NCI-H146 treated with DMSO at 0.1 percent for 48 hours (cell line): ENCODE data around the gene CARD10.
A peak's percentile ranks its signal among the peaks of the same experiment; 100 is the strongest.

Source experiments
- DNase-seq: peaks from one replicate; lab custom pipeline; 2025; ENCODE audit not compliant: unreplicated experiment; lab: John Stamatoyannopoulos, UW

Gene CARD10

DNA sequence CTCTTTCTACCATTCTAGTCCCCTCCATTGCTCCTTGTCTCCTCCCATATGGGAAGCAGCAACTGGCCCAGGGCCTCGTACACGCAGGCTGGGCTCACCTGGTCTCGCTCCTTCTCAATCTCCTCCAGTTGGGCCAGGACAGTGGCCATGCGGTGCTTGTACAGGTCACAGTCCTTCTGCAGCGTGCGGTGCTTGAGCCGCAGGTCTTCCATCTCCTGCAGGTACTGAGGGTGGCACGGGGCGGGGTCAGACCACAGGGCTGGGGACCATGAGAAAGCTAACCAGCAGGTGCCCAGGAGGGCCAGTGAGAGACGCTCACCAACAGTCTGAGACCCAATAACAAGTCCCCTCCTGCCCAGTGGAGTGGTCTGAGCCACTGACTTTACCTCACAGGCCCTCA lies 11.5 kb downstream of the CARD10 start:
- no peak for DNase-seq

DNA sequence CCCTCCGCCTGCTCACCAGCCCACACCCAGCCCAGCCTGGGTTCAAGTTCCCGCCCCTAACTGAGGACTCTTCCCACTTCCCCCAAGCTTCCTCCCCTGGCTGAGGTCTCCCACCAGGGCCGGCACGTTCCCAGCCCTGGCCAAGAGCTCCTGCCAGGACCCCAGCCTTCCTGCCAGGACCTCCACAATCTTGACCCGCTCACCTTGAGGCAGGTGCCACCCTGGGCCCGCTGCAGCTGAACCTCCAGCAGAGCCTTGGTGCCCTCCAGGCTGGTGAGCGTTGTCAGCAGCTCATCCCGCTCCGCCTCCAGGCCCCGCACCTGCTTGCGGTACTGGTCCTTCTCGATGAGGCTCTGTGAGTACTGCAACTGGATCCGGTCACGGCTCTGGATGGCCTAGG lies 13.2 kb downstream of the CARD10 start:
- DNase-seq = no peak

DNA sequence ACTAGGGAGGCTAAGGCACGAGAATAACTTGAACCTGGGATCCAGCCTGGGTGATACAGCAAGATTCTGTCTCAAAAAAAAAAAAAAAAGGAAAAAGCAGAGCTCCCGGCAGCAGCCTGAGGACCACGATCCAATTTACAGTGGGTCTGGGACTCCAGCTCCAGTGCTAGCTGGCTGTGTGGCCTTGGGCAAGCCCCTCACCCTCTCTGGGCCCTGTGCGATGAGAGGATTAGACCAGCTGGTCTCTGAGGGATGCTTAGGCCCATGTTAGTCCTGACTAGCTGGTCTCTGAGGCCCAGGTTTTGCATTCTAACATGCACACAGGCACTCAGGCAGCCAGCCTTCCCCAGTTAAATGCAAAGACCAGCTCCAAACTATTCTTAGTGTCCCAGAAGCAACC lies 13.7 kb downstream of the CARD10 start:
- DNase-seq = no peak

GRCh38 chr22:37504964-37505363 lies 14.3 kb downstream of the CARD10 start:
- DNase-seq = no peak

DNA sequence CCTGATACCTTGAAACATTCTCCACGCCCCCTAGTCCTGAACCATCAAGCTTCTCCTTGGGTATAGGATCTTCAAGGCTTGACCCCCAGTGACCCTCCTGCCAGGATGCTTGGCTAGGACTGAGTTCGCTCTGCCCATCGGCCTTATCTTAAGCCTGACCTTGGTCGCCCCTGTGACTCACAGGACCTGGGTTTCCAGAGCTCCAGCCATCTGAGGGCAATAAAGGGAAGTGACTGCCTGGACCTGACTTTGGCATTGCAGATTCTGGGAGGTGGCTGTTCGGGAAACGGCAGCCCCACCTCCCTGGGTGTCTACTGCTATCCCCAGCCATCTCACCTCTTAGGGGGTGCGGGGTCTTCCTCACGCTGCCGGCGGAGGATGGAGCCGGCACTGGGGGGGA lies 15.4 kb downstream of the CARD10 start:
- no peak for DNase-seq

GRCh38 chr22:37503183-37503683 lies 16.0 kb downstream of the CARD10 start:
- DNase-seq = no peak

- no peak for DNase-seq
These were observed 16.7 kb downstream of the CARD10 start for GRCh38 chr22:37502342-37503182.

- DNase-seq = peak; percentile 60
These were observed 17.4 kb downstream of the CARD10 start for GRCh38 chr22:37501610-37502341.

- no peak for DNase-seq
These were observed 18.2 kb downstream of the CARD10 start for GRCh38 chr22:37500745-37501609.

DNA sequence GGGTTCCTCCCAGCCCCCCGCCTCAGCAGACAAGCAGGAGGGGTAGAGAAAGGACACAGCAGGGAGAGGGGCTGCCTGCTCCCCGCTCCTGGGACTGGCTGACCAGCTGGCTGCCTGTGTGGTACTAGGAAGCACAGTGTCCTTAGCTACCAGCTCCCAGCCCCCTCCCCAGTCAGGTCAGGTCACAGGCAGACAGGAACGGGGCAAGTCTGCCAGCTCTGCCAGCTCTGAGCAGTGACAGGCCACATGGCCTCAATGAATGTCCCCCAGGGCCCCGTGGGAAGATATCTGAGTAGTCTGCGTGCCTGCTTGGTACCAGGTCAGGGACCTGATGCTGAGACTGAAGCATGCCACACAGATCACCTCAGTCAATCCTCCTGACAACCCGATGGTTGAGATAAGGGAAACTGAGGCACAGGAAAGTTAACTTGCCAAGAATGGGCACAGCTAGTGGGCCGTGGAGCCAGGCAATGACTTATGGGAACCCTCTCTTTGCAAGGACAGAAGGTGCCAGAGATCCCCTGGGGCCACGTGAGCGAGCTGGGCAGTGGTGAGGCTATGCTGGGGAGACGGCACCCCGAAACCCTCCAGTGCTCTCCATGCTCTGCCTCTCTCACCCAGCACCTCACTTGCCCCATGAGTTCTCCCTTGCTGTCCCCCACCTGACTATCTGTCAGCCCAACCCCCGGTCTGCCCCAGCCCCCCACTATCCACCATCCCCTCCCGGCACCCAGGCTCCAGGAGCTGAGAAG lies 19.2 kb downstream of the CARD10 start:
- no peak for DNase-seq

GRCh38 chr22:37499027-37499707 lies 20.0 kb downstream of the CARD10 start:
- no peak for DNase-seq

- DNase-seq = peak; percentile 34
These were observed 20.8 kb downstream of the CARD10 start for GRCh38 chr22:37498289-37498909.

DNA sequence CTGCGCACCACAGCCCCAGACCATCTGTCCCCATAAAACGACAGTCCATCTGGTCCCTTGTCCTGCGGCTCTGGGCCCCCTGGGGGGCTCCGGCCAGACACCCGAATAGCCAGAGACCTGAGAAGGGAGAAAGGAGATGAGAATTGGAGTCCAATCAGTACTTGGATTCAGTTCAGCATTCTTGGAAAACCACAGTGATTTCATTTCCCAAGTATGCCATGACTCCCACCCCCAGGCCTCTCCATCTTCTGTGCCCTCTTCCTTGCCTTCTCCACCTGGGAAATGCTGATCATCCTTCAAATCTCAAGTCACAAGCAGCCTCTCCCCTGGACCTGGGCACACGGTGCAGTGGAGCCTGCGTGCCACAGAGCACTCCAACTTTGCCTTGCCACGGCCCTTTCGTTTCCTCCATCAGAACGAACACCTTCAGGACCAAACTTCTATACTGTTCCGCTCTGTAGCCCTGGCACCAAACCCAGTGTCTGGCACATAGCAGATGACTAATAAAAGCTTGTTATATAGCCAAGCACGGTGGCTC lies 22.1 kb downstream of the CARD10 start:
- DNase-seq = no peak

DNA sequence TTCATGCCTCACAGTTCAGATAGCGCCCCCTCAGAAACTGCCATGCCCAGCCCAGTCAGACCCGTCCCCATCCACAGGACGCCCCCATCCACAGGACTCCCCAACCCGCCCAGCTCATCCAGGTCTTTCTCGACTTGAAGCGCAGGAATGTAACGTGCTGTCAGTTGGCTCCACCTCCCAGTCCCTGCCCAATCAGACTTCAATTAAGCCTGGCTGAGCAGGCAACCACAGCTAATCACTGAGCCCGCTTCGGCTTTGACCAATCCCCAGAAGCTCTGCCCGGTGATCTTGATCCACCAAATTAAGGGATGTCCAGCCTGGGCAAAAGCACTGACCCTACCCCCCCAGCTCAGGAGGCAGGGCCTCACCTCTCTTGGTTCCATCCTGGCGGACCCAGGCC lies 22.6 kb downstream of the CARD10 start:
- DNase-seq = no peak

- no peak for DNase-seq
These were observed 25.2 kb downstream of the CARD10 start for GRCh38 chr22:37493979-37494378.

- DNase-seq = no peak
These were observed 26.5 kb downstream of the CARD10 start for GRCh38 chr22:37492428-37493344.

DNA sequence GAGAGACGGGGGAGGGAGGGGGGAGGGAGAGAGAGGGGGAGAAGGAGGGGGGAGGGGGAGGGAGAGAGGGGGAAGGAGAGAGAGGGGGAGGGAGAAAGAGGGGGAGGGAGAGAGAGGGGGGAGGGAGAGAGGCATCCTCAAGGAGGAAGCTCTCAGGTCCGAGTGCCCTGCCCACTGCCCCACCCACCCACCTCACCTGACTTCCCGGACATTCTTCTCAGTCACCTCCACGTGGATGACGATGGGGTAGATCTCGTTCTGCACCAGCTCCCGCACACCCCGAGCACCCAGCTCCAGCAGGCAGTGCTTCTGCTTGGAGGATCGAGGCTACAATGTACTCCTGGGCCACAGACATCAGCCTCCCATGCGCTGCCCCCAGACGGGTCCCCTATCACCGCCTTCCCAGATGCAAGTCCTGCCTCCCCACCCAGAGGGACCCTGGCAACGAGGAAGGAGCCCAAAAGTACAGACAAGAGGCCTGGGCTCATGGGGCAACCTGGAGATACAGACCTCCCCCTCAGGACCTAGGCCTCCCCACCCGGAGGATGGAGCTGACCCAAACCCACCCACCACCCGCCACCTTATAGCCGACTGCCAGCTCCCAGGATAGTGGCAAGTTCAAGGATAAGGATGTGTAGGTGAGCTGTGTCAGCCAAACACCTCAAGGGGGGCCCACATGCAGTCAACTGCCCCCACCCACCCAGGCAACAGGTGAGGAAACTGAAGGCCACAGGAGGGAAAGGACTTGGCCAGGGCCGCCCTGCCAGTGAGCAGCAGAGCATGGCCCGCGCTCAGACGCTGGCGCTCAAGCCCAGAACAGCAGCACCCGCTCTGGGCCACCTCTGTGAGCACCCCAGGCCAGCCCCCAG lies 27.4 kb downstream of the CARD10 start:
- DNase-seq = no peak
